ENCODE data around the gene EMSY. TPM values are rescaled to one million over a fixed set of nuclear protein-coding genes. Genes with fewer than 3 reads are reported as not detected.

Gene EMSY
- total and polyA plus RNA-seq, 2 of the 13 experiments (the other 11 are each of a cell fraction or from before 2014, with no cell fraction given), result 11.6 to 18.5 TPM

DNA sequence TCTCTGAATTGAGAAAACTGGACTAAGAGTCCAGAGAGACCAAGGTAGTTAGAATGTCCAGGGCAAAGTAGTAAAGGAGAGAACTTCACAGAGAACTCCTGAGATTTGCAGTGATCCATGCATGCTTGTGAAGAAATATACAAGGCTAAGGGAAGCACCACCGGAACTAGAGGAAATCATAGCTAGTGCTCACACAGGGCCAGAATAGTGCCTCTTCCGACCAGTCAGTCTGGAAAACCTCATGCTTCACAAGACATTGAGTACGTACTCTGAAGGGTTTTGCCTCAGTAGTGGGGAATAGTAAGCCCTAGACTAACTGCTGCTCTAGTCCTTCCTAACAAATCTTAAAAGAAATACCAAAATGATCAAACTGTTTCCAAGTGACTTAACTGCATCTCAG, 117.7 kb downstream of the EMSY start:
- in situ Hi-C loops (cut with HindIII; ENCODE audit: extremely low pct_ligation_motif_present, low pct_unique_long_range_greater_than_20kb) (no loop called here), intact Hi-C loops (cut with micrococcal nuclease; ENCODE audit: unreplicated experiment) (no loop called here)
- H3K9me3 ChIP-seq (ENCODE audit: low read length), result no peaks in the 10 kb centered on the region
- no peak for DNase-seq (ENCODE audit: low spot score)
- ATAC-seq, result no peak
- CTCF ChIA-PET (ENCODE audit: low intra/inter-chr PET ratio, low total read pairs), result no interaction called here
- no peaks in the 10 kb centered on the region for H3K36me3 ChIP-seq (replicated peaks in 1 of 2; ENCODE audit: control insufficient read depth in 1 of 2, insufficient read depth in 2 of 2, low read length in 2 of 2)
- H4K20me1 ChIP-seq (ENCODE audit: insufficient read depth, low read length), result no peaks in the 10 kb centered on the region
- no peak overlapping the region for H3K27ac ChIP-seq (ENCODE audit: extremely low read length, insufficient read depth, low read length)
- TF ChIP-seq, protein P1, sequence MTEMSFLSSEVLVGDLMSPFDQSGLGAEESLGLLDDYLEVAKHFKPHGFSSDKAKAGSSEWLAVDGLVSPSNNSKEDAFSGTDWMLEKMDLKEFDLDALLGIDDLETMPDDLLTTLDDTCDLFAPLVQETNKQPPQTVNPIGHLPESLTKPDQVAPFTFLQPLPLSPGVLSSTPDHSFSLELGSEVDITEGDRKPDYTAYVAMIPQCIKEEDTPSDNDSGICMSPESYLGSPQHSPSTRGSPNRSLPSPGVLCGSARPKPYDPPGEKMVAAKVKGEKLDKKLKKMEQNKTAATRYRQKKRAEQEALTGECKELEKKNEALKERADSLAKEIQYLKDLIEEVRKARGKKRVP (CRISPR knock-in tag; IDR thresholded peaks at IDR 0.05), result no peak
- TF ChIP-seq PHB2 (IDR thresholded peaks at IDR 0.05; ENCODE audit: partially characterized antibody) (no peak), MXI1 (IDR thresholded peaks at IDR 0.05; ENCODE audit: borderline replicate concordance, low read depth, low read length) (no peak), BCL6 (CRISPR knock-in tag; IDR thresholded peaks at IDR 0.05) (no peak), ZNF234 (CRISPR knock-in tag; conservative IDR thresholded peaks at IDR 0.05) (no peak)
- H2AFZ ChIP-seq (ENCODE audit: low read length), result no peak overlapping the region
- no peaks in the 10 kb centered on the region for H3K4me1 ChIP-seq (ENCODE audit: insufficient read depth, low read length)
- peaks cover 0 to 9% of the 10 kb centered on the region in 2 experiments; a peak in 1 of 5 replicates for H3K27me3 ChIP-seq (ENCODE audit: control insufficient read depth in 1 of 2, insufficient read depth in 2 of 2, low read length in 2 of 2)
- FAIRE-seq, result no peak
- no TSS peak for BruUV-seq (replicated peaks)
- H3K4me3 ChIP-seq (replicated peaks in 1 of 3; ENCODE audit: insufficient read depth in 1 of 3, low read depth in 2 of 3, low read length in 3 of 3), result no peak overlapping the region
- no peak overlapping the region for H3K9ac ChIP-seq (ENCODE audit: insufficient read depth, low read depth, low read length)
- no peak overlapping the region for H3K4me2 ChIP-seq (ENCODE audit: low read depth, low read length)
- WGBS (ENCODE audit: low lambda C conversion rate), result 13% methylated on average over 3 of the region's 3 CpGs
- no peaks in the 10 kb centered on the region for H3K79me2 ChIP-seq (ENCODE audit: insufficient read depth, low read length)
- POLR2A ChIA-PET, result no interaction called here

DNA sequence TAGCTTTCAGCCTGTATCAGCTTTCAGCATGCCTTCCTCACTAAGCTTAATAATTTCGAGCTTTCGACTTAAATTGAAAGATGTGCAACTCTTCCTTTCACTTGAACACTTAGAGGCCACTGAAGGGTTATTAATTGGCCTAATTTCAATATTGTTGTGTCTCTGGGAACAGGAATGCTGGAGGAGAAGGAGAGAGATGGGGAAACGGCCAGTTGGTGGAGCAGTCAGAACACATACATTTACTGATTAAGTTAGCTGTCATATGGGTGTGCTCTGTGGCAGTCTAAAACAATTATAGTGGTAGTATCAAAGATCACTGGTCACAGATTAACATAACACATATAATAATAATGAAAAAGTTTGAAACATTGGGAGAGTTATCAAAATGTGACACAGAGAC, 119.5 kb downstream of the EMSY start:
- CTCF ChIA-PET (ENCODE audit: low intra/inter-chr PET ratio, low total read pairs), result no interaction called here
- H3K4me2 ChIP-seq (ENCODE audit: low read depth, low read length), result no peak overlapping the region
- WGBS (ENCODE audit: low lambda C conversion rate), result 4% methylated on average over 3 of the region's 3 CpGs
- H3K9me3 ChIP-seq (ENCODE audit: low read length), result no peaks in the 10 kb centered on the region
- H3K27me3 ChIP-seq (ENCODE audit: control insufficient read depth in 1 of 2, insufficient read depth in 2 of 2, low read length in 2 of 2), result peaks cover 0 to 9% of the 10 kb centered on the region in 2 experiments; a peak in 1 of 5 replicates
- no peaks in the 10 kb centered on the region for H4K20me1 ChIP-seq (ENCODE audit: insufficient read depth, low read length)
- no peak overlapping the region for H2AFZ ChIP-seq (ENCODE audit: low read length)
- FAIRE-seq (no peak), DNase-seq (ENCODE audit: low spot score) (no peak), ATAC-seq (no peak)
- no peak overlapping the region for H3K4me3 ChIP-seq (replicated peaks in 1 of 3; ENCODE audit: insufficient read depth in 1 of 3, low read depth in 2 of 3, low read length in 3 of 3)
- H3K36me3 ChIP-seq (replicated peaks in 1 of 2; ENCODE audit: control insufficient read depth in 1 of 2, insufficient read depth in 2 of 2, low read length in 2 of 2), result no peaks in the 10 kb centered on the region
- in situ Hi-C loops (cut with HindIII; ENCODE audit: extremely low pct_ligation_motif_present, low pct_unique_long_range_greater_than_20kb), result no loop called here
- H3K9ac ChIP-seq (ENCODE audit: insufficient read depth, low read depth, low read length), result no peak overlapping the region
- intact Hi-C loops (cut with micrococcal nuclease; ENCODE audit: unreplicated experiment), result no loop called here
- BruUV-seq (replicated peaks), result no TSS peak
- H3K79me2 ChIP-seq (ENCODE audit: insufficient read depth, low read length), result no peaks in the 10 kb centered on the region
- H3K27ac ChIP-seq (ENCODE audit: extremely low read length, insufficient read depth, low read length), result no peak overlapping the region
- POLR2A ChIA-PET, result no interaction called here
- H3K4me1 ChIP-seq (ENCODE audit: insufficient read depth, low read length), result no peaks in the 10 kb centered on the region
- TF ChIP-seq ZNF468 (CRISPR knock-in tag; IDR thresholded peaks at IDR 0.05) (no peak), ZEB1 (IDR thresholded peaks at IDR 0.05; ENCODE audit: insufficient replicate concordance, low read depth) (no peak), CBX1 (IDR thresholded peaks at IDR 0.05; ENCODE audit: low read depth) (no peak), ZNF720 (CRISPR knock-in tag; IDR thresholded peaks at IDR 0.05) (no peak), DR1 (CRISPR knock-in tag; IDR thresholded peaks at IDR 0.05) (no peak), JDP2 (CRISPR knock-in tag; IDR thresholded peaks at IDR 0.05; ENCODE audit: borderline replicate concordance) (no peak), HMGA1 (CRISPR knock-in tag; conservative IDR thresholded peaks at IDR 0.05) (no peak), THAP9 (CRISPR knock-in tag; IDR thresholded peaks at IDR 0.05; ENCODE audit: borderline replicate concordance) (no peak), SRY (CRISPR knock-in tag; IDR thresholded peaks at IDR 0.05) (no peak)
- TF ChIP-seq, protein P2, sequence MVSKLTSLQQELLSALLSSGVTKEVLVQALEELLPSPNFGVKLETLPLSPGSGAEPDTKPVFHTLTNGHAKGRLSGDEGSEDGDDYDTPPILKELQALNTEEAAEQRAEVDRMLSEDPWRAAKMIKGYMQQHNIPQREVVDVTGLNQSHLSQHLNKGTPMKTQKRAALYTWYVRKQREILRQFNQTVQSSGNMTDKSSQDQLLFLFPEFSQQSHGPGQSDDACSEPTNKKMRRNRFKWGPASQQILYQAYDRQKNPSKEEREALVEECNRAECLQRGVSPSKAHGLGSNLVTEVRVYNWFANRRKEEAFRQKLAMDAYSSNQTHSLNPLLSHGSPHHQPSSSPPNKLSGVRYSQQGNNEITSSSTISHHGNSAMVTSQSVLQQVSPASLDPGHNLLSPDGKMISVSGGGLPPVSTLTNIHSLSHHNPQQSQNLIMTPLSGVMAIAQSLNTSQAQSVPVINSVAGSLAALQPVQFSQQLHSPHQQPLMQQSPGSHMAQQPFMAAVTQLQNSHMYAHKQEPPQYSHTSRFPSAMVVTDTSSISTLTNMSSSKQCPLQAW (CRISPR knock-in tag; IDR thresholded peaks at IDR 0.05), result no peak
